ENCODE measurements around the gene INSR.

The INSR gene

GRCh38 chr19:7140137-7140536 is 154.1 kb downstream of the INSR start:
- DNase-seq (ENCODE audit: low spot score): peak; percentile 28

- DNase-seq (ENCODE audit: low spot score): no peak
Observed at GRCh38 chr19:7139095-7139494, 155.1 kb downstream of the INSR start.

GRCh38 chr19:7138402-7138801 is 155.8 kb downstream of the INSR start:
- DNase-seq (ENCODE audit: low spot score): no peak

- no peak for DNase-seq (ENCODE audit: low spot score)
Observed at GRCh38 chr19:7137120-7137519, 157.1 kb downstream of the INSR start.

- no peak for DNase-seq (ENCODE audit: low spot score)
Observed at GRCh38 chr19:7132054-7132453, 162.2 kb downstream of the INSR start.

GRCh38 chr19:7130043-7130442 is 164.2 kb downstream of the INSR start:
- DNase-seq (ENCODE audit: low spot score): no peak

GRCh38 chr19:7126132-7126531 is 168.1 kb downstream of the INSR start:
- no peak for DNase-seq (ENCODE audit: low spot score)

GRCh38 chr19:7125221-7125620 is 169.0 kb downstream of the INSR start:
- no peak for DNase-seq (ENCODE audit: low spot score)

GRCh38 chr19:7124782-7125181 is 169.4 kb downstream of the INSR start:
- no peak for DNase-seq (ENCODE audit: low spot score)

GRCh38 chr19:7122701-7123100 is 171.5 kb downstream of the INSR start:
- no peak for DNase-seq (ENCODE audit: low spot score)

GRCh38 chr19:7120499-7120898 is 173.7 kb downstream of the INSR start:
- DNase-seq (ENCODE audit: low spot score): no peak

GRCh38 chr19:7119582-7119981 is 174.6 kb downstream of the INSR start:
- DNase-seq (ENCODE audit: low spot score): no peak

GRCh38 chr19:7117248-7117647 is 177.0 kb downstream of the INSR start:
- no peak for DNase-seq (ENCODE audit: low spot score)

- DNase-seq (ENCODE audit: low spot score): no peak
Observed at GRCh38 chr19:7115721-7116120, 178.5 kb downstream of the INSR start.

- DNase-seq (ENCODE audit: low spot score): no peak
Observed at GRCh38 chr19:7113233-7113632, 181.0 kb downstream of the INSR start.

GRCh38 chr19:7112675-7113074 is 181.5 kb downstream of the INSR start:
- DNase-seq (ENCODE audit: low spot score): no peak

GRCh38 chr19:7109678-7110289 is 184.4 kb downstream of the INSR start:
- DNase-seq (ENCODE audit: low spot score): no peak

GRCh38 chr19:7106711-7107657 is 187.2 kb downstream of the INSR start:
- DNase-seq (ENCODE audit: low spot score): no peak

GRCh38 chr19:7104747-7105447 is 189.3 kb downstream of the INSR start:
- no peak for DNase-seq (ENCODE audit: low spot score)

GRCh38 chr19:7101498-7102253 is 192.5 kb downstream of the INSR start:
- no peak for DNase-seq (ENCODE audit: low spot score)

- DNase-seq (ENCODE audit: low spot score): no peak
Observed at GRCh38 chr19:7099597-7099921, 194.7 kb downstream of the INSR start.

Measured in NAMALWA (cell line).